HepG2 (cell line): ENCODE data around the gene CHCHD6. TPM values are rescaled to one million over a fixed set of nuclear protein-coding genes. Genes with fewer than 3 reads are reported as not detected.

Experiments
- ATAC-seq: fragments of 200-7000 bp; cut with Tn5 transposase; 3 replicates; pipeline ENCODE4 v1.9.1; 2020; ENCODE audit warnings: mild to moderate bottlenecking, moderate library complexity
- BruUV-seq: library from RNA; stranded (reverse); fragments of 400-500 nt; replicated peaks from 2 replicates; lab custom pipeline; 2021; lab: Mats Ljungman, UMichigan
- CTCF ChIA-PET: fragments of 300-600 bp; formaldehyde crosslinking; extraction: SDS; loops from one replicate; lab custom pipeline; 2021; ENCODE audit warnings: low total read pairs, inconsistent platforms, low intra/inter-chr PET ratio; lab: Yijun Ruan, JAX
- POLR2A ChIA-PET: fragments of 350-600 bp; sonication (Branson Sonifier 250); formaldehyde crosslinking; loops from one replicate; lab custom pipeline; 2020; ENCODE audit warnings: antibody characterized with exemption, inconsistent platforms; lab: Yijun Ruan, JAX
- DNase-seq: peaks from one replicate; pipeline ENCODE4 v3.0.0-alpha.2; 2015; ENCODE audit warnings: low spot score
- FAIRE-seq: peaks from 3 replicates; lab custom pipeline; 2011; peaks lifted over from hg19 to GRCh38; lab: Jason Lieb, UNC
- H2AFZ ChIP-seq: one replicate; pipeline ENCODE4 v1.6.1; 2011; ENCODE audit warnings: low read length, inconsistent platforms
- H3K27ac ChIP-seq: fragments of 300-600 bp; 3 replicates; pipeline ENCODE4 v1.8.0; 2011; ENCODE audit warnings: mixed run types, mild to moderate bottlenecking, mixed read lengths, low read length, inconsistent platforms; ENCODE audit not compliant: insufficient read depth; ENCODE audit errors: extremely low read length
- H3K27me3 ChIP-seq, 2 experiments: fragments of 200-600 bp in 1 of 2; 2 replicates in 1 of 2; 3 replicates in 1 of 2; pipeline versions ENCODE4 v1.6.0 to v1.8.0; 2011; ENCODE audit warnings: low read length in 2 of 2, mild to moderate bottlenecking in 2 of 2, moderate library complexity in 2 of 2, inconsistent platforms in 1 of 2; ENCODE audit not compliant: insufficient read depth in 2 of 2, control insufficient read depth in 1 of 2
- H3K36me3 ChIP-seq, 2 experiments: fragments of 200-600 bp in 1 of 2; replicated peaks in 1 of 2; 2 replicates in 1 of 2; 3 replicates in 1 of 2; pipeline versions ENCODE4 v1.5.1 to v1.8.0; 2011; ENCODE audit warnings: low read length in 2 of 2, inconsistent platforms in 1 of 2; ENCODE audit not compliant: insufficient read depth in 2 of 2, control insufficient read depth in 1 of 2
- H3K4me1 ChIP-seq: 2 replicates; pipeline ENCODE4 v1.5.1; 2012; ENCODE audit warnings: low read length, inconsistent platforms; ENCODE audit not compliant: insufficient read depth
- H3K4me2 ChIP-seq: 2 replicates; pipeline ENCODE4 v1.6.0; 2011; ENCODE audit warnings: low read depth, low read length, inconsistent platforms
- H3K4me3 ChIP-seq, 3 experiments: fragments of 200-600 bp in 1 of 3; sonication (generic), shearing (Covaris generic) in 1 of 3; replicated peaks in 1 of 3; 2 replicates each; pipeline ENCODE4 v1.5.1; 2011 to 2016; ENCODE audit warnings: low read length in 3 of 3, inconsistent platforms in 2 of 3, low read depth in 2 of 3, mild to moderate bottlenecking in 2 of 3, control low read depth in 1 of 3, mixed read lengths in 1 of 3; ENCODE audit not compliant: insufficient read depth in 1 of 3
- H3K79me2 ChIP-seq: one replicate; pipeline ENCODE4 v1.6.1; 2011; ENCODE audit warnings: low read length, inconsistent platforms; ENCODE audit not compliant: insufficient read depth
- H3K9ac ChIP-seq: 2 replicates; pipeline ENCODE4 v1.6.0; 2011; ENCODE audit warnings: mild to moderate bottlenecking, low read depth, low read length, inconsistent platforms; ENCODE audit not compliant: insufficient read depth
- H3K9me3 ChIP-seq: 2 replicates; pipeline ENCODE4 v1.5.1; 2012; ENCODE audit warnings: mild to moderate bottlenecking, low read length
- H4K20me1 ChIP-seq: 2 replicates; pipeline ENCODE4 v1.6.0; 2011; ENCODE audit warnings: inconsistent platforms, mild to moderate bottlenecking, low read length, moderate library complexity; ENCODE audit not compliant: insufficient read depth
- AGO2 ChIP-seq: fragments of 200-400 bp; formaldehyde crosslinking; optimal IDR thresholded peaks from 2 replicates; pipeline ENCODE3; 2017; ENCODE audit warnings: mild to moderate bottlenecking, low read depth, low read length, moderate library complexity
- ATF1 ChIP-seq: IDR thresholded peaks from 2 replicates; pipeline ENCODE4 v1.6.1; 2016; ENCODE audit warnings: mild to moderate bottlenecking, control low read depth
- ATM ChIP-seq: fragments of 450-650 bp; IDR thresholded peaks from 2 replicates; pipeline ENCODE4 v1.7.1; 2017; ENCODE audit warnings: mild to moderate bottlenecking, borderline replicate concordance
- EEA1 ChIP-seq: sonication (generic); formaldehyde crosslinking; IDR thresholded peaks from 2 replicates; pipeline ENCODE4 v1.5.1; 2020; ENCODE audit warnings: mild to moderate bottlenecking, missing genetic modification reagents, borderline replicate concordance
- HIVEP1 ChIP-seq: sonication (generic); formaldehyde crosslinking; IDR thresholded peaks from 2 replicates; pipeline ENCODE4 v1.4.0; 2020; ENCODE audit warnings: mild to moderate bottlenecking, missing genetic modification reagents
- KDM4B ChIP-seq: sonication (generic); formaldehyde crosslinking; IDR thresholded peaks from 2 replicates; pipeline ENCODE4 v1.4.0; 2020; ENCODE audit warnings: missing genetic modification reagents
- MYC ChIP-seq: sonication (generic); formaldehyde crosslinking; IDR thresholded peaks from 2 replicates; pipeline ENCODE4 v1.9.0; 2021; ENCODE audit warnings: missing genetic modification reagents, borderline replicate concordance
- RNF2 ChIP-seq: fragments of 450-650 bp; conservative IDR thresholded peaks from 2 replicates; pipeline ENCODE4 v1.6.1; 2016; ENCODE audit warnings: low read depth
- SMARCC2 ChIP-seq: fragments of 450-650 bp; IDR thresholded peaks from 2 replicates; pipeline ENCODE4 v1.6.1; 2017; ENCODE audit warnings: antibody characterized with exemption, mild to moderate bottlenecking
- SNAI1 ChIP-seq: sonication (generic); formaldehyde crosslinking; IDR thresholded peaks from 2 replicates; pipeline ENCODE4 v1.5.0; 2020; ENCODE audit warnings: mild to moderate bottlenecking, missing genetic modification reagents, borderline replicate concordance
- SYNCRIP ChIP-seq: fragments of 200-400 bp; formaldehyde crosslinking; IDR thresholded peaks from 2 replicates; pipeline ENCODE4 v1.6.1; 2018; ENCODE audit warnings: mild to moderate bottlenecking, low read depth, low read length; ENCODE audit not compliant: insufficient read depth
- TAF1 ChIP-seq: sonication (generic); formaldehyde crosslinking; IDR thresholded peaks from 2 replicates; pipeline ENCODE4 v1.4.0; 2020; ENCODE audit warnings: missing genetic modification reagents
- ZFY ChIP-seq: sonication (generic); formaldehyde crosslinking; IDR thresholded peaks from 2 replicates; pipeline ENCODE4 v1.4.0; 2020; ENCODE audit warnings: missing genetic modification reagents
- ZNF563 ChIP-seq: sonication (generic); formaldehyde crosslinking; IDR thresholded peaks from 2 replicates; pipeline ENCODE4 v1.8.0; 2022; ENCODE audit warnings: mild to moderate bottlenecking, moderate library complexity, missing genetic modification reagents
- ZSCAN20 ChIP-seq: sonication (generic); formaldehyde crosslinking; IDR thresholded peaks from 2 replicates; pipeline ENCODE4 v1.4.0; 2020; ENCODE audit warnings: missing genetic modification reagents, mild to moderate bottlenecking, borderline replicate concordance
- WGBS: methylation state at CpG from one replicate; pipeline ENCODE4 v1.1.6; 2017; ENCODE audit warnings: low lambda C conversion rate; 5-methylcytosine and 5-hydroxymethylcytosine counted together
- in situ Hi-C: cut with HindIII; loops from 2 replicates; pipeline ENCODE4 v1.10.0; 2017; ENCODE audit warnings: low pct_unique_long_range_greater_than_20kb; ENCODE audit not compliant: extremely low pct_ligation_motif_present
- intact Hi-C: fragments of 100-400 bp; cut with micrococcal nuclease; formaldehyde crosslinking; loops from one replicate; pipeline ENCODE4 v1.10.0; 2022; ENCODE audit not compliant: unreplicated experiment
- polyA plus RNA-seq, 8 experiments: library from polyadenylated mRNA; depleted of rRNA in 3 of 8; stranded (reverse) in 7 of 8; unstranded in 1 of 8; fragments of >200 nt; fragmentation: Illumina TruSeq in 4 of 8; extraction: Trizol in 4 of 8; gene quantifications; 2 replicates each; pipeline versions ENCODE4 v1.2.1 to v1.2.3, GENCODE V29; 2011 to 2016; ENCODE audit warnings: low read depth in 4 of 8, missing spikeins in 1 of 8, mixed read lengths in 1 of 8; ENCODE audit not compliant: insufficient read depth in 1 of 8
- total RNA-seq, 5 experiments: library from RNA; depleted of rRNA; stranded (reverse); fragments of >200 nt; fragmentation: Illumina TruSeq; extraction: Trizol; gene quantifications; 2 replicates each; pipeline ENCODE4 v1.2.3, GENCODE V29; 2016; ENCODE audit warnings: low read depth in 1 of 5
- TF ChIP-seq, protein P1 (sequence below): sonication (generic); formaldehyde crosslinking; IDR thresholded peaks from 2 replicates; pipeline ENCODE4 v1.4.0; 2020; ENCODE audit warnings: missing genetic modification reagents
- TF ChIP-seq, protein P2 (sequence below): sonication (generic); formaldehyde crosslinking; IDR thresholded peaks from 2 replicates; pipeline ENCODE4 v1.4.0; 2020; ENCODE audit warnings: missing genetic modification reagents; ENCODE audit errors: not compliant biosample characterization
- TF ChIP-seq, protein P3 (sequence below): sonication (generic); formaldehyde crosslinking; IDR thresholded peaks from 2 replicates; pipeline ENCODE4 v1.9.0; 2022; ENCODE audit warnings: missing genetic modification reagents, mild to moderate bottlenecking, borderline replicate concordance

The CHCHD6 gene
- total and polyA plus RNA-seq, 2 of the 13 experiments (the other 11 are each of a cell fraction or from before 2014, with no cell fraction given): 20.3 to 20.8 TPM

DNA sequence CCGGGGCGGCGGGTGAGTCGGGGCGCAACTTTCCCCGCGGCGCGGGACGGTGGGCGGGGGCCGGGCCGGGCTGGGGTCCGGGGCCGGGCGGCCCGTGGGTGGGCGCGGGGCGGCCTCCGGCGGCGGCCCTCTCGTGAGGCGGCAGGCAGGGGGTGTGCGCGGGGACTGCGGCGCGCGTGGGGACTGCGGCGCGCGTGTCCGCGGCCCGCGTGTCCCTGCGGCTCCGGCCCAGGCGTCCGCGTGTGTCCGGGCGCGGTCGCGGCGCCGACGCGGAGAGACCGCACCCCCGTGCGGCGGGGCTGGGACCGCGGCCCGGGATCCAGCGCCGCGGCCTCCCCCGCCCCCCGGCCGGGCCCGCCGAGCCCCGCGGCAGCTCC lies 279.2 kb downstream of the CHCHD6 start (continued):
- no peak for TF ChIP-seq HIVEP1 (CRISPR knock-in tag)
- no peak for TF ChIP-seq SMARCC2
- no peak for TF ChIP-seq ATF1 (CRISPR knock-in tag)
- TF ChIP-seq, protein P1, sequence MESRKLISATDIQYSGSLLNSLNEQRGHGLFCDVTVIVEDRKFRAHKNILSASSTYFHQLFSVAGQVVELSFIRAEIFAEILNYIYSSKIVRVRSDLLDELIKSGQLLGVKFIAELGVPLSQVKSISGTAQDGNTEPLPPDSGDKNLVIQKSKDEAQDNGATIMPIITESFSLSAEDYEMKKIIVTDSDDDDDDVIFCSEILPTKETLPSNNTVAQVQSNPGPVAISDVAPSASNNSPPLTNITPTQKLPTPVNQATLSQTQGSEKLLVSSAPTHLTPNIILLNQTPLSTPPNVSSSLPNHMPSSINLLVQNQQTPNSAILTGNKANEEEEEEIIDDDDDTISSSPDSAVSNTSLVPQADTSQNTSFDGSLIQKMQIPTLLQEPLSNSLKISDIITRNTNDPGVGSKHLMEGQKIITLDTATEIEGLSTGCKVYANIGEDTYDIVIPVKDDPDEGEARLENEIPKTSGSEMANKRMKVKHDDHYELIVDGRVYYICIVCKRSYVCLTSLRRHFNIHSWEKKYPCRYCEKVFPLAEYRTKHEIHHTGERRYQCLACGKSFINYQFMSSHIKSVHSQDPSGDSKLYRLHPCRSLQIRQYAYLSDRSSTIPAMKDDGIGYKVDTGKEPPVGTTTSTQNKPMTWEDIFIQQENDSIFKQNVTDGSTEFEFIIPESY (CRISPR knock-in tag): no peak
- TF ChIP-seq, protein P2, sequence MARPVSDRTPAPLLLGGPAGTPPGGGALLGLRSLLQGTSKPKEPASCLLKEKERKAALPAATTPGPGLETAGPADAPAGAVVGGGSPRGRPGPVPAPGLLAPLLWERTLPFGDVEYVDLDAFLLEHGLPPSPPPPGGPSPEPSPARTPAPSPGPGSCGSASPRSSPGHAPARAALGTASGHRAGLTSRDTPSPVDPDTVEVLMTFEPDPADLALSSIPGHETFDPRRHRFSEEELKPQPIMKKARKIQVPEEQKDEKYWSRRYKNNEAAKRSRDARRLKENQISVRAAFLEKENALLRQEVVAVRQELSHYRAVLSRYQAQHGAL (CRISPR knock-in tag): no peak
- TF ChIP-seq ZFY (CRISPR knock-in tag): no peak
- TF ChIP-seq ATM: no peak

DNA sequence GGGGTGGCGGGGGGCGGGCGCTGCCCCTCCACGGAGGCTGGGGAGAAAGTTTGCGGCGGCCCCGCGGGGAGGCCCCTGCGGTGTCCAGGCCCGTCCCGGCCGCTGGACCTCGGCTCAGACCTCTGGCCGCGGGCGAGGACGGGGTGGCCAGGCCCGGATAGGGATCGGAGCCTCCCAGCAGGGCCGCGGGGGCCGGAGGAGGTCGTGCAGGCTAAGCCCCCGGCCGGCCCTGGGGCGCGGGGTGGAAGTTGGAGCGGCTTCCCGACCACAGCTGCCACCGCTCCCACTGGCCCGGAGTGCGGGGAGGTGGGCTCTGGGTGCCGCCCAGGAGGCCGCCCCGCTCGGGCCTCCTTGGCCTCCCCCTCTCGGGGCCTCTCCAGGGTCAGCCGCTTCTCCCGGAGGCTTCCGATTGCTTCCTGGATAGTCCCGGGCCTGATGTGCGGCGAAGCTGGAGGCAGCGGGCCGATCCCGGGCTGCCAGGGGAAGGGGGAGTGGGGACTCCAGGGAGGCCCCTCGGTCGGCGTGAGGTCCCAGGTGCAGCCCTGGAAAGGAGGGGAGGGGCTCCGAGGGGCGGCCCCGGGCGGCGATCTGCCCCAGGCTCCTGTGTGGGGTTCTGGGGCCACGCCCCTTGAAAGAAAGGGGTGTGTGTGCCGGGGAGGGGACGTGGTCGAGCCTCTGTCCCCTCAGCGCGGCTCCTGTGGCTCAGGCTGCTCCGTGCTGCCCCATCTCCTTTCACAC lies 279.8 kb downstream of the CHCHD6 start:
- POLR2A ChIA-PET: no interaction called here
- Histone ChIP-seq H3K9me3 (no peaks in the 10 kb centered on the region), H2AFZ (no peak overlapping the region), H3K9ac (peak overlapping the region; percentile 79), H3K79me2 (peaks cover 15% of the 10 kb centered on the region), H3K4me3 (peak overlapping the region; percentile 59 to 92 (median 81); a peak in 4 of 6 replicates), H3K36me3 (peaks cover under 1 to 1% of the 10 kb centered on the region in 2 experiments; a peak in 1 of 5 replicates), H4K20me1 (peaks cover 21% of the 10 kb centered on the region; the same call in 1 of the 2 replicates), H3K27me3 (peaks cover 0 to 12% of the 10 kb centered on the region in 2 experiments; a peak in 2 of 5 replicates), H3K27ac (no peak overlapping the region), H3K4me2 (peak overlapping the region; percentile 75), H3K4me1 (peaks cover 35% of the 10 kb centered on the region)
- BruUV-seq: no TSS peak
- intact Hi-C loops: loop anchor here (2.0 to 10.0 kb wide), 3 partner anchors 231 to 561 kb away; no protein-coding TSS in a partner anchor
- in situ Hi-C loops: no loop called here
- no peak for FAIRE-seq
- CTCF ChIA-PET: no interaction called here
- WGBS: 0% methylated on average over 12 of the region's 61 CpGs
- ATAC-seq: peak; percentile 29
- DNase-seq: no peak
- 0 out of 2 replicates have a peak, but pooled peaks have one; percentile 25 for TF ChIP-seq HIVEP1 (CRISPR knock-in tag)
- 0 out of 2 replicates have a peak, but pooled peaks have one; percentile 16 for TF ChIP-seq TAF1 (CRISPR knock-in tag)
- peak; percentile 16; the same call in 1 of the 2 replicates for TF ChIP-seq MYC
- TF ChIP-seq, protein P3, sequence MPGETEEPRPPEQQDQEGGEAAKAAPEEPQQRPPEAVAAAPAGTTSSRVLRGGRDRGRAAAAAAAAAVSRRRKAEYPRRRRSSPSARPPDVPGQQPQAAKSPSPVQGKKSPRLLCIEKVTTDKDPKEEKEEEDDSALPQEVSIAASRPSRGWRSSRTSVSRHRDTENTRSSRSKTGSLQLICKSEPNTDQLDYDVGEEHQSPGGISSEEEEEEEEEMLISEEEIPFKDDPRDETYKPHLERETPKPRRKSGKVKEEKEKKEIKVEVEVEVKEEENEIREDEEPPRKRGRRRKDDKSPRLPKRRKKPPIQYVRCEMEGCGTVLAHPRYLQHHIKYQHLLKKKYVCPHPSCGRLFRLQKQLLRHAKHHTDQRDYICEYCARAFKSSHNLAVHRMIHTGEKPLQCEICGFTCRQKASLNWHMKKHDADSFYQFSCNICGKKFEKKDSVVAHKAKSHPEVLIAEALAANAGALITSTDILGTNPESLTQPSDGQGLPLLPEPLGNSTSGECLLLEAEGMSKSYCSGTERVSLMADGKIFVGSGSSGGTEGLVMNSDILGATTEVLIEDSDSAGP (CRISPR knock-in tag): peak; percentile 62; the same call in 1 of the 2 replicates
- peak; percentile 69; the same call in 1 of the 2 replicates for TF ChIP-seq ZSCAN20 (CRISPR knock-in tag)
- no peak for TF ChIP-seq EEA1 (CRISPR knock-in tag)
- TF ChIP-seq RNF2: peak; percentile 19; the same call in 1 of the 2 replicates
- no peak for TF ChIP-seq SNAI1 (CRISPR knock-in tag)
- no peak for TF ChIP-seq SYNCRIP
- peak; percentile 74; the same call in 1 of the 2 replicates for TF ChIP-seq ZNF563 (CRISPR knock-in tag)
- TF ChIP-seq KDM4B (CRISPR knock-in tag): no peak
- peak; percentile 48 for TF ChIP-seq AGO2
